Adipocyte (in vitro differentiated cells): ENCODE measurements around the gene GOLGA8M.
"Not testable (repeated sequence)": the region's sequence is repeated elsewhere in the genome, so short reads cannot be mapped to it uniquely, and the experiment has no call there.

Experiments used
- DNase-seq: peaks from one replicate; pipeline ENCODE4 v3.0.0-alpha.2; 2015; ENCODE audit warnings: low read depth
- H3K27me3 ChIP-seq: replicated peaks from 2 replicates; pipeline ENCODE4 v1.7.0; 2013; ENCODE audit warnings: mild to moderate bottlenecking, low read length, moderate library complexity; ENCODE audit not compliant: control insufficient read depth, insufficient read depth
- H3K36me3 ChIP-seq: 2 replicates; pipeline ENCODE4 v1.7.0; 2013; ENCODE audit warnings: low read length, mild to moderate bottlenecking, moderate library complexity; ENCODE audit not compliant: control insufficient read depth, insufficient read depth, severe bottlenecking
- H3K4me1 ChIP-seq: 2 replicates; pipeline ENCODE4 v1.7.0; 2013; ENCODE audit warnings: mild to moderate bottlenecking, low read length, moderate library complexity; ENCODE audit not compliant: control insufficient read depth, insufficient read depth
- H3K4me3 ChIP-seq: 2 replicates; pipeline ENCODE4 v1.7.0; 2013; ENCODE audit warnings: mild to moderate bottlenecking, low read length, moderate library complexity
- H3K9ac ChIP-seq: 2 replicates; pipeline ENCODE4 v1.7.0; 2013; ENCODE audit warnings: mild to moderate bottlenecking, low read length, moderate library complexity
- H3K9me3 ChIP-seq: 2 replicates; pipeline ENCODE4 v1.7.0; 2013; ENCODE audit warnings: mild to moderate bottlenecking, low read length, moderate library complexity; ENCODE audit not compliant: control insufficient read depth

The GOLGA8M gene

GRCh38 chr15:28655329-28656017, 56.7 kb downstream of the GOLGA8M start:
- H3K9me3 ChIP-seq, DNase-seq, H3K4me3 ChIP-seq, H3K4me1 ChIP-seq, H3K9ac ChIP-seq, H3K36me3 ChIP-seq, H3K27me3 ChIP-seq: not testable (repeated sequence)

- H3K9ac ChIP-seq, H3K36me3 ChIP-seq, H3K4me3 ChIP-seq, H3K27me3 ChIP-seq, H3K4me1 ChIP-seq, H3K9me3 ChIP-seq, DNase-seq: not testable (repeated sequence)
Measured at GRCh38 chr15:28654194-28654593, 58.0 kb downstream of the GOLGA8M start.

- H3K36me3 ChIP-seq, DNase-seq, H3K9ac ChIP-seq, H3K9me3 ChIP-seq, H3K4me1 ChIP-seq, H3K27me3 ChIP-seq, H3K4me3 ChIP-seq: not testable (repeated sequence)
Measured at GRCh38 chr15:28652538-28652937, 59.7 kb downstream of the GOLGA8M start.
